Stimulated activated CD4-positive, alpha-beta T cell treated with anti-CD3 and anti-CD28 coated beads, Interleukin-4, amount 100 ng/mL, for 48 hours (primary cell): ENCODE measurements around the gene WDR90.

Experiments
- DNase-seq, 2 donors: peaks; one replicate each; pipeline ENCODE4 v3.0.0-alpha.2; 2020; ENCODE audit warnings: low read depth in 2 of 2

Gene WDR90

GRCh38 chr16:676565-676902 lies 27.4 kb downstream of the WDR90 start:
- DNase-seq: no peak

DNA sequence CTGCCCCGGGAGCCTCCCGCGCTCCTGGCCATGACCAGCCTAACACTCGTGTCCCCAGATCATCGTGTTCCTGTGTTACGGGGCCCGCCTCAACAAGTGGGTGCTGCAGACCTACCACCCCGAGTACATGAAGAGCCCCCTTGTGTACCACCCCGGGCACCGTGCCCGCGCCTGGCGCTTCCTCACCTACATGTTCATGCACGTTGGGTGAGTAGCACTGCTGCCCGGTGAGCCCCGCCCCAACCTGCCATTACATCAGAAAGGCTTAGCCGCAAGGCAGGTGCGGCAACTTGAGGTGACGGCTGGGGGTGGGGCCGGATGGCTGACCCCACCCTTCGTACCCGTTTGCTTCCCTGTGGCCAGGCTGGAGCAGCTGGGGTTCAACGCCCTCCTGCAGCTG lies 27.7 kb downstream of the WDR90 start:
- no peak for DNase-seq

GRCh38 chr16:677316-678190 lies 28.4 kb downstream of the WDR90 start:
- no peak for DNase-seq

GRCh38 chr16:678209-678857 lies 29.2 kb downstream of the WDR90 start:
- DNase-seq: no peak

DNA sequence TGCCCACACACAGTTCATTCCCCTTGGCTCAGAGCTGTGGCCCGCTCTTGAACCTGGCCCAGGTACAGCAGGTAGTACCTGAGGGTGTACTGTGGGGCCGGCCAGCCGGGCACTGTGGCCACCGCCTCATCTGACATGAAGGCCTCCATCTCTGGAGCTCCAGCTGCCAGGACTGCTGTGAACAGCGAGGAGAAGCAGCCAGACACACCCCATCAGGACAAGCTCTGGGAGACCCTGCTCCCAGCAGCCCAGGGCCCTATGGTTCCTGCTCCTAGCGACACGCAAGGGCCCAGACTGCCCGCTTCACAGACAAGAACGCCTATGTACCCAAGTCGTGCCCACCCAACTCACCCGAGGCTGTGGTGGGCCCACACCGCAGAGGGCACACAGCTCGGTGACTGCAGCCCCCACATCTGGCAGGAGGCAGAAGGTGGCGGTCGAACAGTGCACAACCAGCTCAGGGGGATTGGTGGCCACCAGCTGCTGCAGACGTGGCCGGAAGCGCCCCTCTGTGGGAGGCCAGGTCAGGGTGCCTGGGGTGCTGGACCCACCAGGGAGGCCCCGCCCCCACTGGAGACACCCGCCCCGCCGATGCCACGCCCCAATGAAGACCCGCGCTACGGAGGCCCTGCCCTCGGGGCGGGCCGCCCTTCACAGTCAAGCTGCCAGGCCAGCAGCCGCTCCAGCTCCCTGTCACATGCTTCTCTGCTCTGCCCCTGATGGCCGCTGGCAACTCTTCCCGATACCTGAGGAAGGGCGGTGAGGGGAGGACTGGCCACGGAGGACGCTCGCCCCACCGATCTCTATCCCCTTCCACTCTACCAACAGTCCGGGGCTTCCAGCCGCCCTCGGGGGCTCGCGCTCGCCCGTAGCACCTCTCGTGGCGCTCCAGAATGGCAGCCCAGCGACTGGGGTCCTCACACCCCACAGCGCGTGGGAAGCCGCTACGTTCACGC lies 30.0 kb downstream of the WDR90 start:
- DNase-seq: peak in 1 of 2 donors; percentile 53

DNA sequence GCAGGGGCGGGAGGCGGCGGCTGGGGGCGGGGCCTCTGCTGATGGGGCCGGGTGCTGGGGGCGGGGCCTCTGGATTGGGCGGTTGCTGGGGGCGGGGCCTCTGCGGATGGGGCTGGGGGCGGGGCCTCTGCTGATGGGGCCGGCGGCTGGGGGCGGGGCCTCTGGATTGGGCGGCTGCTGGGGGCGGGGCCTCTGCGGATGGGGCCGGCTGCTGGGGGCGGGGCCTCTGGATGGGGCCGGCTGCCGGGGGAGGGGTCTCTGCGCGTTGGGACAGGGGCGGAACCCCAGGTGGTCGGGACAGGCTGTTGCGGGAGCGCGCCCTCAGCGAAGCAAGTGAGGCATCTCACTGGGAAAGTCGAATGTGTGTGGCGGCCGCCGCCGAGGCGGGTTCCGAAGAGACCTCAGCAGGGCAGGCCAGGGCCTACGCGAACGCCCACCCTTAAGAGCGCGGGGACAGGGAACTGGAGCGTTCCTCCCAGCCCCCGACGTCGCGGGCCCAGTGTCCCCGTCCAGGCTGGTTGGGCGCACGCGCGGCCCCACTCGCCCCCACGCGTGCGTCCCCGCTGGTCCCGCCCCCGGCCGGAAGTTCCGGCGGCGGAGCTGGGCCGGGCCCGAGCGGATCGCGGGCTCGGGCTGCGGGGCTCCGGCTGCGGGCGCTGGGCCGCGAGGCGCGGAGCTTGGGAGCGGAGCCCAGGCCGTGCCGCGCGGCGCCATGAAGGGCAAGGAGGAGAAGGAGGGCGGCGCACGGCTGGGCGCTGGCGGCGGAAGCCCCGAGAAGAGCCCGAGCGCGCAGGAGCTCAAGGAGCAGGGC lies 30.9 kb downstream of the WDR90 start, which contains the start of gene STUB1:
Gene STUB1, plus strand, starts transcription at position 597 of the 811 bp plus-strand sequence. Its CDS starts 116 bp downstream, at position 713.
- peak; percentile 85 to 93 for DNase-seq

DNA sequence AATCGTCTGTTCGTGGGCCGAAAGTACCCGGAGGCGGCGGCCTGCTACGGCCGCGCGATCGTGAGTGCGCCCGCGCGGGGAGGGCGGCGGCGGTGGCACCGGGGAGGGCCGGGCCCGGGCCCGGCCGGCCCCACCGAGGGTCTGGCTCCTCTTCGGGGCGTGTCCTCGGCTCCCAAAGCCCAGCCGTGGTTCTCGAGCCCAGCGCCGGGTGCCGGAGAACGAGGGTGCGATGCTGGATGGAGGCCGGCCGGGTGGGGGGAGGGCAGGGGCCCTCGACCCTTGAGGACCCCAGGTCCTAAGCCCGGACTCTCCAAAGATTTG lies 31.4 kb downstream of the WDR90 start:
- DNase-seq: no peak

DNA sequence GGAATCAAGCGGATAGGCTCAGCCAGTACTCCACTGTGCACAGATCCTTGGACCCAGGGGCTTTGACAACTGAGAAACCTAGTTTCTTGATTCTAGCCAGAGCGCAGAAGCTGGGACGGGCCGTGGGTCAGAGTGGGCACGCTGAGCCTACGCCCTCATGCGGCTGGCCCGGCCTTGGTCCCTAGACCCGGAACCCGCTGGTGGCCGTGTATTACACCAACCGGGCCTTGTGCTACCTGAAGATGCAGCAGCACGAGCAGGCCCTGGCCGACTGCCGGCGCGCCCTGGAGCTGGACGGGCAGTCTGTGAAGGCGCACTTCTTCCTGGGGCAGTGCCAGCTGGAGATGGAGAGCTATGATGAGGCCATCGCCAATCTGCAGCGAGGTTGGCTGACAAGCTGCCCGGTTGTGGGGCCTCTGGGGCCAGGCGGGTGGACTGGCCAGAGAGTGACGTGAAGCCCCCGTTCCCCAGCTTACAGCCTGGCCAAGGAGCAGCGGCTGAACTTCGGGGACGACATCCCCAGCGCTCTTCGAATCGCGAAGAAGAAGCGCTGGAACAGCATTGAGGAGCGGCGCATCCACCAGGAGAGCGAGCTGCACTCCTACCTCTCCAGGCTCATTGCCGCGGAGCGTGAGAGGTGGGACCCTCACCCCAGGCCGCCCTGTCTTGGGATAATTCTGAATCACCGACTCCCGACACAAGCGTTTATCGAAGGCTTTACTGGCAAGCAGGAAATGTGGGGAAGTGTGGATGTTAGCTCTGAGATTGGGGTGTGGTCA lies 32.0 kb downstream of the WDR90 start:
- DNase-seq: no peak

GRCh38 chr16:681746-682427 lies 32.7 kb downstream of the WDR90 start:
- no peak for DNase-seq

DNA sequence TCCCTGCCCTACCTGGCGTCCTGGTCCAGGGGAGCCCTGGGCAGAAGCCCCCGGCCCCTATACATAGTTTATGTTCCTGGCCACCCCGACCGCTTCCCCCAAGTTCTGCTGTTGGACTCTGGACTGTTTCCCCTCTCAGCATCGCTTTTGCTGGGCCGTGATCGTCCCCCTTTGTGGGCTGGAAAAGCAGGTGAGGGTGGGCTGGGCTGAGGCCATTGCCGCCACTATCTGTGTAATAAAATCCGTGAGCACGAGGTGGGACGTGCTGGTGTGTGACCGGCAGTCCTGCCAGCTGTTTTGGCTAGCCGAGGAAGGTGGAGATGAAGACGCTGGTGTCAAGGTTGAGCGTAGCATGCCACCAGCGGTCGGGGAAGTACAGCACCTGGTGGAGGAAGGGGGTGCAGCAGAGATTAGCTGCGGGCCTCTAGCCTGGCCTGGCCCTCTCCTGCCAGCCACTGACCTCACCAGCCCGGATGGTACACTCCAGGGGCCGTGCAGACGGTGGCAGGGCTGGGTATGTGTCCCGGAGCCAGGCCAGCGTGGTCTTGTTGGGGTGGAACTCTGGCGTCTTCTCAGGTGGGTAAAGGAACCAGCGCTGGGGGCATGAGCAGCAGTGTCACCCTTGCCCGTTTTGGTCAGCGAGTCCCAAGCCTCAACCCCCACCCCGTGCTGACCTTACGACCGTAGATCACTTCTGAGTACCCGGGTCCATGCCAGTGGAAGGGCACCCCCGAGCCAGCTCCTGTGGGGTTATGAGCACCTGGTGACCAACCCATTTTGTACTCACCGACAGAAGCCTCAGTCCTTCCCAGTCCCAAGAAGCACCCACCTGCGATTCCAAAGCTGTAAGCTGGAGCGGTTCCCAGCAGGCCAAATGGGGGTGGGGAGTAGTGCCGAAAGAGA lies 33.6 kb downstream of the WDR90 start:
- DNase-seq: no peak

- no peak for DNase-seq
These were observed 34.4 kb downstream of the WDR90 start for GRCh38 chr16:683396-684070.

DNA sequence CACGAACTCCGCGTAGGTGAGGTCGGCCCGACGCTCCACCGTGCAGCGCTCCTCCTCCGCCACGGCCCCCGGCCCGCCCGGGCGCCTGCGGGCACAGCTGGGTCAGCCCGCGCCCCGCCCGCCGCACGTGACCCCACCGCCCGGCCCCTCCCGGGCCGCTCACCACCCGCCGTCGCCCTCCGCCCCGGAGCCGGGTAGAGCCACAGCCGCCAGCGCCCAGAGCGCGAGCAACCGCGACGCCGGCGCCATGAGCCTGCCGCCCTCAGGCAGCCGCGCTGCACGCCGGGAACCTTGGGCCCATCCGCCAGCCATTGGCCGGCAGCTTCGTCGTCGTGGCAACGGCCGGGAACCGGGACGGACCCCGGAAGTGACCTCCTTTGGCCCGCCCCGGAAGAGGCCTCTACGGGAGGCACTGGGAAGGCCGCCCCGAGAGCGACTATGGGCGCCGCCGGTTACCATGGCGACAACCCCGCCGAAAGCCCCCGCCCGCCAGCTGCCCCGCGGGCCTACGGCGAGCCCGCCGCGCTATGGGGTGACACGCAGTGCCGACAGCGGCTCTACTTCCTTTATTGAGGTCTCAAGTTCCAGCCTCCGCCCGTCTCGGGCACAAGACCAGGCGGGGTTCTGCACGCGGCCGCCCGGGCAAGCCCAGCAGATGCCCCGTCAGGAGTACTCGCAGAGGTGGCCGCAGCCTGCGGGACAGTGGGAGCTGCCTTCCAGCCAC lies 35.1 kb downstream of the WDR90 start, which contains the start of gene JMJD8:
Gene JMJD8, minus strand, starts transcription at position 264 of the 724 bp plus-strand sequence. Its CDS starts 15 bp downstream, at position 249.
- DNase-seq: peak; percentile 93 to 98

DNA sequence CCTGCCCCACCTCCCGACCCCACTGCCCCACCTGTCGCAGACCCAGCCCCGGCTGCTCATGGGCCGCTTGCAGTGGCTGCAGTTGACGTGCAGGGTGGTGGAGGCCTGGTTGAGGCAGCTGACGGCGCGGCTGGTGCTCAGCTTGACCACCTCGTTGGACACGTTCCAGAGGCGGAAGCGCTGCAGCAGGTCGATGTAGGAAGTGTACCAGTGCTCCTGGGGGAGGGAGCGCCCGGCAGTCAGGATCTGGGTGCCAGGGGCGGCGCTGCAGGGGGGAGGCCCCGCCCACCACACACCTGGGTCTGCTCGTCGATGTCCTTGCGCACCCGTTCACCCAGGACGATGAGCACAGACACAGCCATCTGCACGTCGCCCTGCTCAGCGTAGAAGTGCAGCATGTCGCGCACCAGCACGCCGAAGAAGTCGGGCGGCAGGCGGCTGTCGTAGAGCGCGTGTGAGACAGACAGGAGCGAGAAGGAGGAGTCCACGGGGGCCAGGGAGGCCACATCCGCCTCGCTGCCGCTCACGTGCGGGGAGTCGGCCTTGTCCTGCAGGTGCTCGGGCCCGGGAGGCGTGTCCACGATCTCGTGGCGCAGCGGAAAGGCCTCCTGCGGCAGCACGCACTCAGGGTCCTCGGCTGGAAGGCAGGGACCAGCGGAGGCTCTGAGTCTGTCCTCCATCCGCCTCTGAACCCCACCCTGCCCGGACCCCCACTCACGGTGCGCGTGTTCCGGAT lies 36.0 kb downstream of the WDR90 start:
- no peak for DNase-seq

GRCh38 chr16:685967-686366 lies 36.8 kb downstream of the WDR90 start:
- no peak for DNase-seq

GRCh38 chr16:686459-687260 lies 37.5 kb downstream of the WDR90 start:
- no peak for DNase-seq

DNA sequence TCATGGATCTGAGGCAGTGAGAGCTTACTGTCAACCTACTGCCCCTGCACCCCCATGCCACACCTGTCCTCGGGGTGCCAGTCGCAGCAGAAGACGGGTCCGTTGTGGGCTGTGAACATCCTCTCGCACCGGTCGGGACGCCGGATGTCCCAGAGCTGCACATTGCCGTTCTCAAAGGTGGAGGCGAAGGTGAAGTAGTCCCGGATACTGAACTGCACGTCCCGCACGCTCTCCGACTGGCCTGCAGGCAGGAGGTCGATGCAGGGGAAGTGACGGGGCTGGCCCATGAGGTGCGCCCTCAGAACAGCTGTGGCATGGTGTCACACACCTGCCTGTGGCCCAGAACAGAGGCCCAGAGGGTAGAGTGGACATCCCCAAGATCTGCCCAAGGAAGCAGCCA lies 38.3 kb downstream of the WDR90 start:
- DNase-seq: no peak
